Right lobe of liver (tissue), 6 donors: ENCODE results near the gene RGS14. TPM values are rescaled to one million over a fixed set of nuclear protein-coding genes. Genes with fewer than 3 reads are reported as not detected.

ENCODE experiments used
- ATAC-seq, 4 donors: fragments of 200-7000 bp; cut with Tn5 transposase; one replicate each; pipeline ENCODE4 v1.9.1; 2020; ENCODE audit warnings: mild to moderate bottlenecking in 4 of 4, moderate library complexity in 4 of 4
- DNase-seq, 3 donors: peaks; one replicate each; pipeline ENCODE4 v3.0.0-alpha.2; 2020
- H3K27ac ChIP-seq, 3 donors: fragments of 200-600 bp; one replicate each; pipeline ENCODE4 v1.8.0; 2022
- H3K27me3 ChIP-seq, 2 donors: fragments of 200-600 bp; one replicate each; pipeline ENCODE4 v1.8.0; 2022
- H3K36me3 ChIP-seq, 4 donors: fragments of 200-600 bp; sonication (generic) in 1 of 4; one replicate each; pipeline versions ENCODE4 v1.5.1 to v1.8.0; 2017 to 2022; ENCODE audit warnings: control low read depth in 1 of 4
- H3K4me1 ChIP-seq, 4 donors: fragments of 200-600 bp; sonication (generic) in 1 of 4; one replicate each; pipeline versions ENCODE4 v1.5.1 to v1.8.0; 2017 to 2022; ENCODE audit warnings: control low read depth in 1 of 4
- H3K4me3 ChIP-seq, 3 donors: fragments of 200-600 bp; one replicate each; pipeline ENCODE4 v1.8.0; 2022
- H3K9me3 ChIP-seq, 4 donors: fragments of 200-600 bp; sonication (generic) in 1 of 4; one replicate each; pipeline versions ENCODE4 v1.5.1 to v1.8.0; 2017 to 2022; ENCODE audit warnings: control low read depth in 1 of 4
- POLR2A ChIP-seq: fragments of 450-650 bp; IDR thresholded peaks from one replicate; pipeline ENCODE4 v1.6.1; 2017; ENCODE audit warnings: antibody characterized with exemption, mild to moderate bottlenecking
- WGBS: methylation state at CpG from one replicate; pipeline ENCODE4 v1.1.6; 2018; ENCODE audit warnings: low coverage, low lambda C conversion rate; ENCODE audit not compliant: insufficient coverage; ENCODE audit errors: missing lambda C conversion rate; 5-methylcytosine and 5-hydroxymethylcytosine counted together
- intact Hi-C, 2 donors: fragments of 100-400 bp; cut with DNase I; formaldehyde crosslinking; loops; one replicate each; pipeline versions ENCODE4 v1.11.2 to v1.14.1; 2022
- total RNA-seq, 6 experiments: library from RNA; depleted of rRNA in 2 of 6; stranded (reverse); fragments of >200 nt in 2 of 6; fragmentation: NEBNext Ultra II Directional in 3 of 6; extraction: Animal tissue kit (Norgen Biotek cat#: 25700) in 3 of 6; gene quantifications; one replicate each; pipeline versions ENCODE4 v1.1.0 to v1.2.4, GENCODE V29; 2016 to 2023
- TF ChIP-seq, protein P1 (sequence below), 4 donors: fragments of 200-600 bp in 3 of 4; fragments of 450-650 bp in 1 of 4; IDR thresholded peaks; one replicate each; pipeline versions ENCODE4 v1.5.1 to v1.8.0; 2016 to 2022; ENCODE audit warnings: antibody characterized with exemption in 4 of 4, mild to moderate bottlenecking in 2 of 4
- donor health status: DM: no; HTN: yes; CAD: no.
- donor health status: DM: no; HTN: no; CAD: no.
- donor health status: DM: no; HTN: no; CAD: no.
- donor health status: DM: no; HTN: yes; CAD: no.
- donor health status: DM: no; HTN: yes; CAD: no.

Gene RGS14
- total RNA-seq, 6 experiments from 2014 or later: 29.2 to 43.1 (median 35.2) TPM

DNA sequence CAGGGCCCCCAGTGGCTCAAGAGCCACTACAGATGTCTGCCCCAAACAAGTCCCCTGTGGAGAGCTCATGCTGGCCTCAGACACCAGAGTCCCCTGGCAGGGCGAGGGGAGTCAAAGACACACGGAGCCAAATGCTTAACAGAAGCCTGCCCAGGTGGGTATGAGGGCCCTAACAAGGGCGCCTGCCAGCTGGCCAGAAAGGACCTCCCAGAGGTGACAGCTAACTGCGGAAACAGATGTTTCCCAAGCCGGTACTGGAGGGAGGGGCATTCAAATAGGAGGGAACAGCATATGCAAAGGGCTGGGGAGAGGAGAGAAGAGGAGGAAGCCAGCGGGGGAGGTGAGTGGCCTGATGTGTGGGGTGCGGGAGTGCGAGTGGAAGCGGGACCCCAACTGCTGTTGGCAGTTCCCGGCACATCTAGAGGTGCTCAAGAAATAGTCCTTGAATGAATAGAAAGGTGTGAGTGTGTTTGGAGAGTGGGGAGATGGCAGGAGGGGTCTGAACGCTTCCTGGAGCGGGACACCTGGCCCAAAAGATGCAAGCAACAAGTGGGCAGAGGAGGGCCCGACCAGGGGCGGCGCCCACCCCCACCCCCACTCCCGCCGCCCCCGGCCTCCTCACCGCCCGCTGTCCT lies 46.9 kb upstream of the RGS14 start:
- Histone ChIP-seq H3K27ac (no peak overlapping the region), H3K4me3 (peak overlapping the region in 2 of 3 donors; percentile 33 to 51), H3K9me3 (no peaks in the 10 kb centered on the region), H3K36me3 (peaks cover 0 to 15% (median 4%) of the 10 kb centered on the region in 4 donors), H3K4me1 (peaks cover 0 to 12% (median 7%) of the 10 kb centered on the region in 4 donors), H3K27me3 (no peaks in the 10 kb centered on the region)
- 43% methylated on average over 5 of the region's 20 CpGs for WGBS
- intact Hi-C loops: loop anchor here (10.0 kb wide), 2 partner anchors 74 to 144 kb away; partner anchors contain the start of gene SLC34A1 (in 1 of the 2)
- DNase-seq (no peak), ATAC-seq (no peak)
- TF ChIP-seq, protein P1, sequence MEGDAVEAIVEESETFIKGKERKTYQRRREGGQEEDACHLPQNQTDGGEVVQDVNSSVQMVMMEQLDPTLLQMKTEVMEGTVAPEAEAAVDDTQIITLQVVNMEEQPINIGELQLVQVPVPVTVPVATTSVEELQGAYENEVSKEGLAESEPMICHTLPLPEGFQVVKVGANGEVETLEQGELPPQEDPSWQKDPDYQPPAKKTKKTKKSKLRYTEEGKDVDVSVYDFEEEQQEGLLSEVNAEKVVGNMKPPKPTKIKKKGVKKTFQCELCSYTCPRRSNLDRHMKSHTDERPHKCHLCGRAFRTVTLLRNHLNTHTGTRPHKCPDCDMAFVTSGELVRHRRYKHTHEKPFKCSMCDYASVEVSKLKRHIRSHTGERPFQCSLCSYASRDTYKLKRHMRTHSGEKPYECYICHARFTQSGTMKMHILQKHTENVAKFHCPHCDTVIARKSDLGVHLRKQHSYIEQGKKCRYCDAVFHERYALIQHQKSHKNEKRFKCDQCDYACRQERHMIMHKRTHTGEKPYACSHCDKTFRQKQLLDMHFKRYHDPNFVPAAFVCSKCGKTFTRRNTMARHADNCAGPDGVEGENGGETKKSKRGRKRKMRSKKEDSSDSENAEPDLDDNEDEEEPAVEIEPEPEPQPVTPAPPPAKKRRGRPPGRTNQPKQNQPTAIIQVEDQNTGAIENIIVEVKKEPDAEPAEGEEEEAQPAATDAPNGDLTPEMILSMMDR (IDR thresholded peaks at IDR 0.05): no peak
- TF ChIP-seq POLR2A: no peak

DNA sequence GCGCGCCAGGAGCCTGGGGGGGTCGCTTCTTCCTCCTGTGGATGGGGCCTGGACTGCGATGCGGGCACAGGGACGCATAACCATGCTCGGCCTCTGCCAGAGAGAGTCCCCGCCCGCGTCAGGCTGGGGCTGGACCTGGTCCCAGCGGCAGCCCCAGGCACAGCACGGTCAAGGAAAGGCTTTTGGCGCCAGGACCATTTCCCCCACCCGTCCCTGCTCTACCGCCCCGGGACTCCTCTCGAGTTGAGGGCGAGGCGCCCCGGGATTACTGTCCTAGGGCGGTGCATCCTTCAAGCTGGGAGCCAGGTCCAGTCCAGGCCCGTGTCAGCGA lies 46.4 kb upstream of the RGS14 start:
- Histone ChIP-seq H3K4me3 (peak overlapping the region; percentile 33 to 58 (median 51)), H3K4me1 (peaks cover 0 to 12% (median 7%) of the 10 kb centered on the region in 4 donors), H3K27me3 (no peaks in the 10 kb centered on the region), H3K9me3 (no peaks in the 10 kb centered on the region), H3K27ac (no peak overlapping the region), H3K36me3 (peaks cover 0 to 11% (median 3%) of the 10 kb centered on the region in 4 donors)
- no CpG with 5 or more reads among the region's 23 CpGs for WGBS
- ATAC-seq (peak; percentile 0 to 3 (median 1)), DNase-seq (peak in 1 of 3 donors; percentile 39)
- intact Hi-C loops: loop anchor here (10.0 kb wide), 2 partner anchors 73 to 143 kb away; partner anchors contain the start of gene SLC34A1 (in 1 of the 2)
- TF ChIP-seq, protein P1 (IDR thresholded peaks at IDR 0.05): no peak
- TF ChIP-seq POLR2A: no peak

DNA sequence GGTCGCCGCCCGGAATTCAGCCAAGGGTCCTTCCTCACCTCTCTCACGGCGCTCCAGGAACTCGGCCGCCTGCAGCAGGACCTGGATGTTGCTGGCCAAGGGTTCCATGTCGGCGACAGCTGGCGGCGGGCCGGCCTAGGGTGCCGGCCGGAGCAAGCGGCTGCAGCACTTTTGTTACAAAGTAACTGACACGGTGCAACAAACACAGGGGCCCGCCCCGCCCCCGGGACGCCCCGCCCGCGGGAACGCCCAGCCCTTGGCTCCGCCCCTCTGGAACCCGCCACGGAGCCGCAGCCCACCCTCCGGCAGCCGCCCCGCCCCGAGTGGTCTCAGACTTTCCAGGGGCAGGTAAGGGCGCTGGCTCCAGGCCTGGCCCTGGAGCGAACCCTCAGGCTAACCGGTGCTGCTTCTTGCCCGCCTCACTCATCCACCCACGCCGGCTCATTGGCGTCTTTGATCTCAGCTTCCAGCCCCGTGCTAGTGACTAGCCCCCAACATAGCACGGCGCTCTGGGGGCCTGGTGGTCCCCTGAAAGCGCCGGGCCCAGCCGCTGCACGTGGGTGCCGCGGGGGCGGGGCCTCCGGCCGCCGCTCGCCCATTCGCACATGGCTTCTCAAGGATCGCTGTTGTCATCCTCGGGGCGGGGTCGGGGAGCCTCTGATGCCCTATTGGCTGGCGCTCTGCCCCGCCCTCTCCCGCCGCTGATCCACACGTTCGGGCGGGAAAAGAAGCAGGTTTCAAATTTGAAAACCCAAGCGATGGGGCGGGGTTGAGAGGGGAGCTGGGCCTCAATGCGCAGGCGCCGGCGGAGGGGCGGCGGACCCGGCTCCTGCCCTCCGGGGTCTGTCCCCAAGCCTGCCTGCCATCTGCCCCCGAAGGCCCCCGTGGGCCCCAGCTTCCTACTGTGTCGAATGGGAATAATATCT lies 45.7 kb upstream of the RGS14 start, which contains the start of gene MXD3:
MXD3 (minus strand) TSS at position 176 of the 926 bp plus-strand sequence; CDS start at position 108, 68 bp downstream.
- 1% methylated on average over 20 of the region's 78 CpGs for WGBS
- H3K4me3 ChIP-seq: peak within 1 kb of the TSS; percentile 33 to 58 (median 51)
- intact Hi-C loops: loop anchor here (10.0 kb wide), 2 partner anchors 73 to 143 kb away; partner anchors contain the start of gene SLC34A1 (in 1 of the 2)
- peaks cover 0 to 12% (median 7%) of the 10 kb centered on the region in 4 donors for H3K4me1 ChIP-seq
- DNase-seq (peak; percentile 97 to 98 (median 97)), ATAC-seq (peak; percentile 85 to 92 (median 88))
- TF ChIP-seq, protein P1 (IDR thresholded peaks at IDR 0.05): no peak
- no peak for TF ChIP-seq POLR2A
- H3K27me3 ChIP-seq: no peaks in the 10 kb centered on the region
- no peak within 1 kb of the TSS for H3K27ac ChIP-seq
- no peaks in the 10 kb centered on the region for H3K9me3 ChIP-seq
- peaks cover 0 to 4% (median 0%) of the 10 kb centered on the region in 4 donors for H3K36me3 ChIP-seq

DNA sequence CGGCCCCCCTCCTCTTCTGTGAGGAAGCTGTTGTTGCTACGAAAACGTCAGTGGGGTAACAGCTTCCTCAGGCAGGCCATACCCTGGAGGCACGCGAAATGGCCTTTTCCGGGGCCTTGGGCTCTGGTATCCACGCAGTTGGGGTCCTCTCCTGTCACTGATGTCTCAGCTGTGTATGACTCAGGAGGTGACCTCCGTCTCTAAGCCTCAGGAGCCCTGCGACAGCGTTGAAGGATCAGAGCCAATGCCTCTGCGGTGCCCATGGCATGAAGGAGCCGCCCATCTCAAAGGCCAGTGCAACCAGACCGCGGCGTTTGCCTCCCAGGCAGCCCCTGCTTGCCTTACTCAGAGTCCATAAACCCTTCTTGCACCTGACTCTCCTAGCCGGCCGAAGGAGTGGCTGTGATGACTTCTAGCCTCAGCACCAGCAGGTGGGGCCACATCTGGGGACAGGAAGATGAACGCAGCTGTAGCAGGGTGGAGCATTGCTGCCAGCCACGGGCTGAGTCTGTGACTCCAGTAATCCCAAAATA lies 45.0 kb upstream of the RGS14 start:
- peak overlapping the region in 1 of 3 donors; percentile 58 for H3K4me3 ChIP-seq
- ATAC-seq (no peak), DNase-seq (peak in 1 of 3 donors; percentile 51)
- H3K27me3 ChIP-seq: no peaks in the 10 kb centered on the region
- no peak for TF ChIP-seq POLR2A
- TF ChIP-seq, protein P1 (IDR thresholded peaks at IDR 0.05): no peak
- intact Hi-C loops: loop anchor here (10.0 kb wide), 2 partner anchors 72 to 142 kb away; partner anchors contain the start of gene SLC34A1 (in 1 of the 2)
- H3K9me3 ChIP-seq: no peaks in the 10 kb centered on the region
- H3K4me1 ChIP-seq: peaks cover 0 to 12% (median 7%) of the 10 kb centered on the region in 4 donors
- H3K36me3 ChIP-seq: no peaks in the 10 kb centered on the region
- WGBS: 21% methylated on average over 9 of the region's 19 CpGs
- no peak overlapping the region for H3K27ac ChIP-seq
